GM19193 (cell line): ENCODE data around the gene SLC22A5.

Experiments
- POLR2A ChIP-seq: IDR thresholded peaks from 4 replicates; pipeline ENCODE4 v1.6.1; 2011; ENCODE audit not compliant: insufficient read depth, insufficient read length; ENCODE audit errors: extremely low read depth

The SLC22A5 gene

DNA sequence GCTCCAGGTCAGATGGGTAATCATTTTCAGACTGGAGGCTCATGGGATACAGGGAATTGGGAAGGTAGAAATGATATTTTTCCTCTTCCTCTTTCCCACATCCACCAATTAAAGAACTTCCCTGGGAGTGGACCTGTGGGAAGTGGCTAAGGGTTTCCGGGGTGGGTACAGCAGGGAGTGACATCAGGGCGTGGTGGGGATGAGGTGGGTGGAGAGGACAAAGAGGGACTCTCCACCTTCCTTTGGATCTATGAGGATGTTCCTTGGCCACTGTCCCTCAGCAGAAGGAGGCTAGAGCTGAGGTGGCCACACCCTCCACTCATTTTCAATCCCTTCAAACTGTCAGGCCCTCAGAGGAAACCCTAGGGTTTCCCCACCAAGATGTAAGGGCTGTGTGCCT, 66.4 kb downstream of the SLC22A5 start:
- TF ChIP-seq POLR2A, result no peak

DNA sequence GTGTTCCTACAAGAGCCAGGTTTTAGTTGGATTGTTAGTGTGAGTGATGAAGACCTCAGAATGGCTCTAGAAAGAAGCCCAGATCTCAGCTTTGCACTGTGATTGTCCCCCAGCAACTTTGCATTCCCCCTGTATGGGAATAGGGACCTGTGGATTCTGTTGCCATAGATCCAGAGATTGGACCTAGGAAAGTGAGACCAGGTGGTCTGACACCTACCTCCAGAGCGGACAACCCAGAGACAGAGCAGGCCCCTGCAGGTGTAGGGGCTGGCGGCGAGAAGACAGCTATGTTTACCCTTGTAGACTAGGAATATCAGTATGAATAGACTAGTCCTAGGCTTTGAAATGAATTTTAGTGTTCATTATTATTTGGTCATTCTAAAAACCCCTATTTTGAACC, 67.4 kb downstream of the SLC22A5 start:
- TF ChIP-seq POLR2A, result no peak

DNA sequence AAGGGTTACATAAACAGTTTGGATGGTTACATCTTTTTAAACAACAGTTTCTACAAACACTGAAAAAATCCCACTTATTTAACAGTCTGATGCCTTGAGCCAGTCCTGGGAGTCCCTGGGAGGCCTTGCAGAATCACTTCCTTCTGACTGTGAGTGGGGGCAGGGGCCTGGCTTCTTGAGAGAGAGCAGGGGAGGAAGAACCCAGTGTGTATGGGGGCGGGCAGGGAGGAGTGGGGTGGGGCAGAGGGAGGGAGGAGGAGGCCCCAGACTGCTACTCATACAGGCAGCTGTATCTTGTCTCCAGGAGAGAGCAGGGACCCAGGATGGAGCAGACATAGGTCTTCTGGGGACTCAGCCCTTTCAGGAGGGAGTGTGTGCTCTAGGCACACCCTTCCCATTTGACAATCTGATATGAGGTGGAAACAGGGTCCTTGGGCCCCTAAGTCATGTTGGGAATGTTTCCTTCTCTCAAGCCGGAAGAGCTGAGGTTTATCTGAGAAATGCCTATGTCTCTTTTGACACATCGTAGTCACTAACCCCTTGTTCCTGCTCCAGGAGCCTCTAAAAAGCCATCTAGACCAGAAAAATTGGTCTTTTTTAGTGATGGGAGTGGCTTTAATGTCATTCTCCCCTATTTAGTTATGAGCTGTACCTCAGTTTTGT, 68.2 kb downstream of the SLC22A5 start:
- TF ChIP-seq POLR2A, result no peak

DNA sequence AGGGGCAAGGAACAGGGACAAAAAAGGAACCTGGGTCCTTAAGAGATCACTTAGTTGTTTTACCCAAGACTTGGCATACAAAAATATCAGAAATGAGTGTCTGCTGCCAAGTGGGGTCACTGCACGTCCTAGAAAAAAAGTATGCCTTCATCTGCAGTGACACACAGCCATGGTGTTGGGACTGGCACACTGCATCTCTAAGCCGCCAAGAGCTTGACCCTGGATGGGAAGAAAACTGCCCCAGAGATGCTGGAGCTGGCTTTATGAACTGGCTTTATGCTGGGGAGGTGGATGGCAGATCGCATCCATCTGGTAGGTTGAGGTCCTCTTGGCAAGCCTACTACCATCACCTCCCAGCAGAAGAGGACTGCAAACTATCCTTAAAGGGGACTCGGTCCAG, 69.4 kb downstream of the SLC22A5 start:
- no peak for TF ChIP-seq POLR2A

DNA sequence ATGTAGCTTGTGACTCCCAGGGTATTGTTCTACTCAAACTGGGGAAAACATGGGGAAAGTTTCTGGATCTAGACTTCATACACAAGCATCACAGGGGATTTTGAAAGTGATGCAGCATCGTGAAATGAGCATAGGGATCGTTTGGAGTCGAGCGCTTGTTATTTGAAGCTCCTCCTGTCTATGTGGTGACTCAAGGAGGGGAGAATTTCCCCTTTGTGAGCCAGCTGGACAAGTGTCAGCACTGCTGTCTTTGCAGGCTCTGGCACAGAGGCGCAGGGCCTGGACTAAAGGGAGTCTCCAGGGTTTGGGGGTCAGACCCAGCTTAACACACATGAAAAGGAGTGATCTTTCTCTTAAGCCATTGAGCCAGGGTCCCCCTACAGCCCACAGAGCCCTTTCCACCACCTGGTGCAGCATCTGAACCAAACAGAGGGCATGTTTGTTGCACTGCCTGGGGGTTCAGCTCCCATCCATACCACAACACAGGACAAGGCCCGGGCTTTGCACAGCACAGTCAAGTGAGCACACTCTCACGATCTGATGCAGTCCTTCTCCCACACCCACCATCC, 70.1 kb downstream of the SLC22A5 start:
- no peak for TF ChIP-seq POLR2A

DNA sequence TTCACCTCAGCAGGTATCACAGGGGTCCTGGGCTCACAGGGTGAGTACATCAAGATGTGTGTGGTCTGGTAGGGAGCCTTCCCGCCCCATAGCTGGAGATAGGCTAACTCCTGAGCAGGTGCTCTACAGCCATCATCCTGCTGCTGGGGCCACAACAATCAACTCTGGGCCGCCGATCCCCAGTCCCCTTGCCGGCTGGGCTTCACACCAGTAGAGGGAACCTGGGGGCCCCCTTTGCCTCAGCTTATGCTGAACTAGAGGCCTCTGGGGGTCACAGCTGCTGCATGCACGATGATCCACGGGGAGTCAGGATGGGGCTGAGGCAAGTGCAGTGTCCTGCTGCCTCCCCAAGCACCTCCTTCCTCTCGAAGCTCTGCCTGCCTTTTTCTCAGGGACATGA, 74.6 kb downstream of the SLC22A5 start:
- no peak for TF ChIP-seq POLR2A
